GM20000 (cell line): ENCODE results near the gene TELO2.

Experiments used
- DNase-seq: peaks from one replicate; pipeline ENCODE4 v3.0.0; 2012; ENCODE audit warnings: low spot score
- TF ChIP-seq, protein P1 (sequence below): IDR thresholded peaks from 2 replicates; pipeline ENCODE4 v1.5.1; 2012; ENCODE audit warnings: mild to moderate bottlenecking, control low read depth; ENCODE audit errors: extremely low read depth, missing control alignments

Gene TELO2

DNA sequence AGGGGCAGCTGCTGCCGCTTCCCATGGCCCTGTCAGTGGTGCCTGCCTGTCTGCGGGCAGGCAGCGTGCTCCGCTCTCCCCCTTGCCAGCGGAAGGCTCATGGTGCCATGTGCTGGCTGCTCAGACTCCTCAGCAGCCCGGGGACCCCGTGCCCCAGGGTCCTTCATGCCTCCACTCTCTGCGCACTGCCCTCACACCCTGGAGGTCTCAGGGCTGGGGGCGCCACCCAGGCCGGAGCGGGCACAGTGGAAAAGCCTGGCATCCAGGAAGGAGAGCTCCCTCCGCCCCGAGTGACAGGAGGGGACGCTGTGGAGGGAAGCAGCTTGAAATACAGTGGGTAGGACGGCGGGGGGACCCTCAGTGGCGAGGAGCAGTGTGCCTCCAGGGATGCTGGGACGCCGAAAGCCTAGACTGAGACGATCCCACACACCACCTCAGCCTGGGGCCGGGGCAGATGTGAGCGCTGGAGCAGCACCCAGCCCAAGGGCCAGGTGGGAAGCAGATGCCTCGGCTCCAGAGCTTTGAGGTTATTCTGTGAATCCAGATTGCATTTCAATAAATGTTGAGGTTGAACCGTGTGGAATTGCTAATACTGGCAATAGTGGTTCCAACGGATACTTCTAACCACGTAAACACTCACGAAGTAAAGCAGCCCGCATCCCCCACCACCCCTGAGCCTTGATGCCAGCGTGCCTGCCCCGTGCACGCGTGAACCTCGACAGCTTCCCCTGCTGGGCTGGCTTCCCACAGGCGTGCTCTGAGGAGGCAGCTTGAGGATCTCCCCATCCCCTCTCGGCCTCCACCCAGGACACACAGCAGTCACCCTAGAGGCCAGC is 46.8 kb downstream of the TELO2 start:
- TF ChIP-seq, protein P1, sequence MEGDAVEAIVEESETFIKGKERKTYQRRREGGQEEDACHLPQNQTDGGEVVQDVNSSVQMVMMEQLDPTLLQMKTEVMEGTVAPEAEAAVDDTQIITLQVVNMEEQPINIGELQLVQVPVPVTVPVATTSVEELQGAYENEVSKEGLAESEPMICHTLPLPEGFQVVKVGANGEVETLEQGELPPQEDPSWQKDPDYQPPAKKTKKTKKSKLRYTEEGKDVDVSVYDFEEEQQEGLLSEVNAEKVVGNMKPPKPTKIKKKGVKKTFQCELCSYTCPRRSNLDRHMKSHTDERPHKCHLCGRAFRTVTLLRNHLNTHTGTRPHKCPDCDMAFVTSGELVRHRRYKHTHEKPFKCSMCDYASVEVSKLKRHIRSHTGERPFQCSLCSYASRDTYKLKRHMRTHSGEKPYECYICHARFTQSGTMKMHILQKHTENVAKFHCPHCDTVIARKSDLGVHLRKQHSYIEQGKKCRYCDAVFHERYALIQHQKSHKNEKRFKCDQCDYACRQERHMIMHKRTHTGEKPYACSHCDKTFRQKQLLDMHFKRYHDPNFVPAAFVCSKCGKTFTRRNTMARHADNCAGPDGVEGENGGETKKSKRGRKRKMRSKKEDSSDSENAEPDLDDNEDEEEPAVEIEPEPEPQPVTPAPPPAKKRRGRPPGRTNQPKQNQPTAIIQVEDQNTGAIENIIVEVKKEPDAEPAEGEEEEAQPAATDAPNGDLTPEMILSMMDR: no peak
- peak; percentile 17 for DNase-seq

DNA sequence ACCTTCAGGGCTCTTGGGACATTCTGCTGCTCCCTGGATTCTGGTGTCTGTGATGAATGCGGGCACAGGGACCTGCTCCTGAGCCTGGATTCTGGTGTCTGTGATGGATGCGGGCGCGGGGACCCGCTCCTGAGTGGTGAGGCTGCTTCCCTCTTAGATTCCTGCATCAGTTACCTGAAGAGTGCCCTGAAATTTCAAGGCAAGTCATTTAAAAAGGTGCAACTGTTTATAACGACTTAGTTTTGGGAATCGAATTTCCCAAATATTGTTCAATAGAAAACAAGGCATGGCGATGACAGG is 47.3 kb downstream of the TELO2 start:
- TF ChIP-seq, protein P1: no peak

DNA sequence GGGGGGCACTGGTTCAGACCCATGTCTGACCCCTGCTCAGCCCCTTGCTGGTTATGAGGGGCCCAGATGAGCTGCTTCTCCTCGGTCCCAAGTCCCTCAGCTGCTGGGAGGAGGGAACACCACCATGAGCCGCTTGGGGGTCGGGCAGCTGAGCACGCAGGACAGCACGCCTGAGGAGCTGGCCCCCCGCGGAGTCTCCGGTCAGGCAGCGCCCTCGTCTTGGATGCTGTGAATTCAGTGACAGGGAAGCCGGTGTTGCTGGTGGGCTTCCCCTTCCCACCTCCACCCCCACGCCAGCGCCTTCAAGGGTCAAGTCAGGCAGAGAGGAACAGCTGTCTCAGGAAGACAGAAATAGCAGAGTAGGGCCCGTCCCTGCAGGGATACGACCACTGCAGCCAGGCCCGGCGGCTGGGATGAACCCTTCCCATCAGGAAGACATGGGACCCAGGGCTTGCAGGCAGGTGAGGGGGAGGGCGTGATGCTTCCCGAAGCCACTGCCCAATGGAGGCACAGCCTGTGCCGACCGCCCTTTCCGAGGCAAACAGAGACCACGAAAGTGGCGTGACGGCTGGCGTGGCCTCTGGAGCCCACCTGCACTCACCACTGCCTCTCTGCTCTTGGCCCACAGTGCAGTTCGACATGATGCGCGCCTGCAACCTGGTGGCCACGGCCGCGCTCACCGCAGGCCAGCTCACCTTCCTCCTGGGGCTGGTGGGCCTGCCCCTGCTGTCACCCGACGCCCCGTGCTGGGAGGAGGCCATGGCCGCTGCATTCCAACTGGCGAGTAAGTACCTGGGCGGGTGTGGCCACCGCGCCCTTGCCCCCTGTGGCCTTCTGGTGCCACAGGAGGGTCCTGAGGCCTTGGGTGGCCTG is 48.4 kb downstream of the TELO2 start:
- TF ChIP-seq, protein P1: no peak
- peak; percentile 25 for DNase-seq

More for the DNA sequence above, 47.3 kb downstream of the TELO2 start:
- DNase-seq: no peak

DNA sequence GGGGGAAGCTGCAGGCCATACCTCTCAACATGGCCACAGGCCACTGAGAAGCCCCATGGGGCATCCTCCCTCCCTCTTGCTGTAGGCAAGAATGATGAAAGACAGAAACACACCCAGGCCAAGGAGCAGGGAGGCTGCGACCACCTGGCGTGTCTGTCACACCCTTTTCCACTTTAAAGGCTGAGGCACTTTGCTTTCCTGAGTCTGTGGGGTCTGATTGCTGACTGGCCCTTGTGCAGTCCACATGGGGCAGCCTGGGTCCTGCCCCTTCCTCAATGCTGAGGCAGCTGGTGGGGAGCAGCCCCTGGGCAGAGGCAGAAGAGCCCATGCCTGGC is 49.0 kb downstream of the TELO2 start:
- TF ChIP-seq, protein P1: no peak
- peak; percentile 25 for DNase-seq

DNA sequence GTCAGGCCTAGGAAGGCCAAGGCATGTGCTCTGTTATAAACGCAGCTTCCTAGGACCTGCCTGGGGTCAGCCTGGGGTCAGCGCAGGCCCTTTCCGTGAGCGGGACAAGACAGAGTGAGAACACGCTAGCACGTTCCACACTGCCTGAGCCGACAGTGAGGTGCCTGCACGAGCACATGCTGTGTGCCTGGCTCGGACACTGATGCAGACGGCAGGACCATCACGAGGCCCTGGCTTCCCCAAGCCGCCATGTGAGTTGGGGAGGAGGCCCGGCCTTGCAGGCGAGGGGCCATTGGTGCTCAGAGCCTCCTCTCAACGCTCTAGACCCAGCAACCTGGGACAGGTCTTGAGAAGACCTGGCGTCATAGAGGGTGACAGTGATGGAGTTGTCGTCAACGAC is 49.4 kb downstream of the TELO2 start:
- TF ChIP-seq, protein P1: no peak
- peak; percentile 24 for DNase-seq

DNA sequence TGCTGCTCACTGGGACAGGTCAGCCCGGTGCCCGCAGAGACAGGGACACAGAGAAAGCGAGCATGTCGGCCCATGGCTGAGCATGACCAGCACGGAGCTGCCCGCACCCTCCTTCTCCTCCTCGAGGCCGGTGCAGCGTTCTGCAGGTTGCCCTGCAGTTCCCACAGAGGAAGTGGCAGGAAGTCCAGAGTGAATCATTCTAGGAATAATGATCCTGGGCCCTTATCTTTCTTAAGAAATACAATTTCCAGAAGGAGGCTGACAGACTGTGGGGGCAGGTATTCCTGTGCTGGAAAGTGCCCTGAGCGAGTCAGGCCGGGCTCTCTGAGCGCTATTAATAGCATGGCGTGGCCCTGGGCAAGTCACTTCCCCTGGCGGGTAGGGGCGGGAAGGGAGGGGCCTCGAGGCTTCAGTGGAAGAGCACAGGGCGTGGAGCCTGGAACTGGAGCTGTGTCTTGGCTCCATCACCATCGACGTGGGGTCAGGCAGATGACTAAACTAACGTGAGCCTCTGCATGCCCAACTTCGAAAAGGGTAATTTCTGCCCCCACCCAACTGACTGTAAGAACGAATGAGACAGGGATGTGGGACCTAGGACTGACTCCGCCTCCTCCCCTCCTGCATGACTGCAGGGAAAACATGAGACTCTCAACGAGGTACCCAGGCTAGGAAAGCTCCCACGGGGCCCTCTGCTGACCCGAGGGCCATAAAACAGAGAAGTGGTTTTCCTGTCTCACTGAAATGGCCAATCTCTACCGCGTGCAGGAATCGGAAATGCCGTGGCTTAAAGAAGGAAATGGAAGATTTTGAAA is 50.1 kb downstream of the TELO2 start:
- peak; percentile 77 for DNase-seq
- TF ChIP-seq, protein P1: no peak
